Endothelial cell of umbilical vein (primary cell): ENCODE data around the gene PTPN9. TPM values are rescaled to one million over a fixed set of nuclear protein-coding genes. Genes with fewer than 3 reads are reported as not detected.
"Not testable (repeated sequence)": the region's sequence is repeated elsewhere in the genome, so short reads cannot be mapped to it uniquely, and the experiment has no call there.

Source experiments
- BruUV-seq: library from RNA; stranded (reverse); fragments of 400-500 nt; replicated peaks from 2 replicates; lab custom pipeline; 2021; lab: Mats Ljungman, UMichigan
- CTCF ChIA-PET: fragments of 300-600, 350-600 bp; sonication (Branson Sonifier 250); formaldehyde crosslinking; loops from one replicate; lab custom pipeline; 2021; ENCODE audit warnings: antibody characterized with exemption, inconsistent platforms; lab: Charles Lee
- POLR2A ChIA-PET: fragments of 300-600, 350-600 bp; sonication (Branson Sonifier 250); formaldehyde crosslinking; loops from one replicate; lab custom pipeline; 2021; ENCODE audit warnings: antibody characterized with exemption, inconsistent platforms; lab: Charles Lee
- DNase-seq: peaks from one replicate; pipeline ENCODE4 v3.0.0-alpha.2; 2011; ENCODE audit warnings: low read depth, low spot score
- FAIRE-seq: peaks from 2 replicates; lab custom pipeline; 2011; peaks lifted over from hg19 to GRCh38; lab: Jason Lieb, UNC
- H2AFZ ChIP-seq: 2 replicates; pipeline ENCODE4 v1.6.0; 2012; ENCODE audit warnings: low read depth, low read length, control low read depth, inconsistent platforms
- H3K27ac ChIP-seq: 2 replicates; pipeline ENCODE4 v1.5.1; 2011; ENCODE audit warnings: low read depth, mild to moderate bottlenecking, control low read depth, low read length, moderate library complexity; ENCODE audit not compliant: insufficient read depth
- H3K27me3 ChIP-seq, 2 experiments: 2 replicates each; pipeline versions ENCODE4 v1.6.0 to v1.6.1; 2011; ENCODE audit warnings: low read length in 2 of 2, mixed read lengths in 1 of 2; ENCODE audit not compliant: control insufficient read depth in 2 of 2, insufficient read depth in 2 of 2
- H3K36me3 ChIP-seq, 2 experiments: 2 replicates in 1 of 2; 3 replicates in 1 of 2; pipeline ENCODE4 v1.5.1; 2011; ENCODE audit warnings: low read length in 2 of 2, mild to moderate bottlenecking in 1 of 2, moderate library complexity in 1 of 2; ENCODE audit not compliant: control insufficient read depth in 2 of 2, insufficient read depth in 2 of 2; ENCODE audit errors: extremely low read depth in 1 of 2
- H3K4me1 ChIP-seq: 3 replicates; pipeline ENCODE4 v1.5.1; 2011; ENCODE audit warnings: mild to moderate bottlenecking, low read length; ENCODE audit not compliant: control insufficient read depth, insufficient read depth; ENCODE audit errors: extremely low read depth
- H3K4me2 ChIP-seq: 2 replicates; pipeline ENCODE4 v1.6.1; 2011; ENCODE audit warnings: low read length, control low read depth, mixed read lengths; ENCODE audit not compliant: insufficient read depth
- H3K4me3 ChIP-seq, 3 experiments: fragments of 200-600 bp in 1 of 3; sonication (generic), shearing (Covaris generic) in 1 of 3; replicated peaks in 1 of 3; 2 replicates each; pipeline ENCODE4 v1.5.1; 2011 to 2016; ENCODE audit warnings: control low read depth in 3 of 3, low read length in 3 of 3, mild to moderate bottlenecking in 2 of 3, inconsistent platforms in 1 of 3, low read depth in 1 of 3, moderate library complexity in 1 of 3; ENCODE audit not compliant: insufficient read depth in 1 of 3
- H3K79me2 ChIP-seq: 2 replicates; pipeline ENCODE4 v1.6.0; 2012; ENCODE audit warnings: low read length, inconsistent platforms; ENCODE audit not compliant: control insufficient read depth, insufficient read depth
- H3K9ac ChIP-seq: replicated peaks from 2 replicates; pipeline ENCODE3; 2011; ENCODE audit warnings: low read length, control low read depth; ENCODE audit not compliant: insufficient read depth; ENCODE audit errors: extremely low read depth
- H3K9me1 ChIP-seq: replicated peaks from 3 replicates; pipeline ENCODE4 v1.6.0; 2011; ENCODE audit warnings: mild to moderate bottlenecking, low read length; ENCODE audit not compliant: control insufficient read depth, insufficient read depth; ENCODE audit errors: extremely low read depth
- H3K9me3 ChIP-seq: replicated peaks from 2 replicates; pipeline ENCODE4 v1.5.1; 2012; ENCODE audit warnings: low read length, inconsistent platforms; ENCODE audit not compliant: control insufficient read depth, insufficient read depth
- H4K20me1 ChIP-seq: replicated peaks from 2 replicates; pipeline ENCODE3; 2011; ENCODE audit warnings: mild to moderate bottlenecking, low read length; ENCODE audit not compliant: control insufficient read depth, insufficient read depth; ENCODE audit errors: extremely low read depth
- EZH2 ChIP-seq: IDR thresholded peaks from 2 replicates; pipeline ENCODE4 v1.6.1; 2012; ENCODE audit warnings: borderline replicate concordance, low read depth, mild to moderate bottlenecking, moderate library complexity, low read length, inconsistent platforms; ENCODE audit not compliant: severe bottlenecking
- FOS ChIP-seq: IDR thresholded peaks from 2 replicates; pipeline ENCODE4 v1.6.1; 2011; ENCODE audit warnings: mild to moderate bottlenecking, low read length, moderate library complexity, borderline replicate concordance; ENCODE audit not compliant: insufficient read depth
- GATA2 ChIP-seq: IDR thresholded peaks from 2 replicates; pipeline ENCODE4 v1.7.0; 2011; ENCODE audit warnings: low read depth, mild to moderate bottlenecking, moderate library complexity, mixed read lengths, low read length; ENCODE audit not compliant: insufficient read length, insufficient read depth
- JUN ChIP-seq: IDR thresholded peaks from 2 replicates; pipeline ENCODE4 v1.6.1; 2011; ENCODE audit warnings: borderline replicate concordance, low read depth; ENCODE audit not compliant: insufficient read length, insufficient read depth
- MYC ChIP-seq: IDR thresholded peaks from one replicate; pipeline ENCODE4 v1.6.1; 2011; ENCODE audit warnings: mild to moderate bottlenecking, low read depth, low read length
- POLR2A ChIP-seq: IDR thresholded peaks from 2 replicates; pipeline ENCODE4 v1.6.1; 2012; ENCODE audit warnings: low read depth, mild to moderate bottlenecking, control low read depth, low read length
- POLR2AphosphoS5 ChIP-seq: IDR thresholded peaks from 2 replicates; pipeline ENCODE4 v1.6.1; 2012; ENCODE audit warnings: low read depth, mild to moderate bottlenecking, control low read depth, low read length, moderate library complexity; ENCODE audit not compliant: insufficient read depth
- dilution Hi-C: fragments of 300-500 bp; cut with MboI; formaldehyde crosslinking; loops from one replicate; pipeline ENCODE4 v1.15.0; 2019; ENCODE audit warnings: low sequenced_read_pairs; ENCODE audit not compliant: extremely low pct_ligation_motif_present
- intact Hi-C: fragments of 100-400 bp; cut with micrococcal nuclease; formaldehyde crosslinking; loops from one replicate; pipeline ENCODE4 v1.10.0; 2022
- polyA plus RNA-seq, 4 experiments: library from polyadenylated mRNA; depleted of rRNA in 3 of 4; stranded (reverse) in 3 of 4; unstranded in 1 of 4; fragments of >200 nt; gene quantifications; 2 replicates each; pipeline versions ENCODE4 v1.2.1 to v1.2.3, GENCODE V29; 2011 to 2012; ENCODE audit warnings: missing spikeins in 1 of 4
- total RNA-seq: library from RNA; stranded (reverse); gene quantifications from 2 replicates; pipeline ENCODE4 v1.2.3, GENCODE V29; 2021
- TF ChIP-seq, protein P1 (sequence below): IDR thresholded peaks from 2 replicates; pipeline ENCODE4 v1.6.1; 2011; ENCODE audit not compliant: insufficient read depth, insufficient read length
- TF ChIP-seq, protein P2 (sequence below), 2 donors: IDR thresholded peaks; 1 replicate in 1 of 2; 2 replicates in 1 of 2; pipeline ENCODE4 v1.5.1; 2011; ENCODE audit warnings: low read length in 2 of 2, mild to moderate bottlenecking in 2 of 2, moderate library complexity in 2 of 2, control low read depth in 1 of 2, inconsistent platforms in 1 of 2, low read depth in 1 of 2; ENCODE audit not compliant: insufficient read depth in 1 of 2; ENCODE audit errors: extremely low read depth in 1 of 2

Gene PTPN9
- total and polyA plus RNA-seq, 2 donors (not counting 3 experiments of a cell fraction or from before 2014, with no cell fraction given): 31.4 to 37.2 TPM

DNA sequence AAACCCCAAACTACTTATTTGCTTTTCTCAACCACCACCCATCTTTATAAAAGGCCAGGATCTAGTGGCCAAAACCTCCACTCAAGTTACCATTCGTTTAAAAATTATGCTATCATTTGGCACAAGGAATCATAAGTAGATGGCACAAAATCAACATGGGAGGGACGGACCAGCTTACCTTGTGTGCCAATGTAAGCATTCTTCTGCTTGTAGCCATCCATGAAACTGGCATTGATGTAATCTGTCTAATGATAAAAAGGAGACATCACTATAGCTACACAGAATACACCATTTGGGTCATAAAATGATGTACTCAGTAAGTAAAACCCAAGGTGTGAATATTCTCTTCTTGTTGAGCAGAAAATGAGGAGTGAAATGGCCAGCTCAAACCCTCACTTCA is 99.4 kb downstream of the PTPN9 start:
- H3K9me3 ChIP-seq: no peaks in the 10 kb centered on the region
- H4K20me1 ChIP-seq: no peaks in the 10 kb centered on the region
- dilution Hi-C loops: no loop called here
- TF ChIP-seq POLR2AphosphoS5 (no peak), JUN (no peak), FOS (no peak), EZH2 (no peak), POLR2A (no peak), MYC (no peak), GATA2 (no peak)
- TF ChIP-seq, protein P1, sequence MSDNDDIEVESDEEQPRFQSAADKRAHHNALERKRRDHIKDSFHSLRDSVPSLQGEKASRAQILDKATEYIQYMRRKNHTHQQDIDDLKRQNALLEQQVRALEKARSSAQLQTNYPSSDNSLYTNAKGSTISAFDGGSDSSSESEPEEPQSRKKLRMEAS: no peak
- TF ChIP-seq, protein P2, sequence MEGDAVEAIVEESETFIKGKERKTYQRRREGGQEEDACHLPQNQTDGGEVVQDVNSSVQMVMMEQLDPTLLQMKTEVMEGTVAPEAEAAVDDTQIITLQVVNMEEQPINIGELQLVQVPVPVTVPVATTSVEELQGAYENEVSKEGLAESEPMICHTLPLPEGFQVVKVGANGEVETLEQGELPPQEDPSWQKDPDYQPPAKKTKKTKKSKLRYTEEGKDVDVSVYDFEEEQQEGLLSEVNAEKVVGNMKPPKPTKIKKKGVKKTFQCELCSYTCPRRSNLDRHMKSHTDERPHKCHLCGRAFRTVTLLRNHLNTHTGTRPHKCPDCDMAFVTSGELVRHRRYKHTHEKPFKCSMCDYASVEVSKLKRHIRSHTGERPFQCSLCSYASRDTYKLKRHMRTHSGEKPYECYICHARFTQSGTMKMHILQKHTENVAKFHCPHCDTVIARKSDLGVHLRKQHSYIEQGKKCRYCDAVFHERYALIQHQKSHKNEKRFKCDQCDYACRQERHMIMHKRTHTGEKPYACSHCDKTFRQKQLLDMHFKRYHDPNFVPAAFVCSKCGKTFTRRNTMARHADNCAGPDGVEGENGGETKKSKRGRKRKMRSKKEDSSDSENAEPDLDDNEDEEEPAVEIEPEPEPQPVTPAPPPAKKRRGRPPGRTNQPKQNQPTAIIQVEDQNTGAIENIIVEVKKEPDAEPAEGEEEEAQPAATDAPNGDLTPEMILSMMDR (IDR thresholded peaks at IDR 0.05; ENCODE audit: extremely low read depth in 1 of 2, insufficient read depth in 1 of 2, low read depth in 1 of 2, low read length in 2 of 2): no peak
- no peaks in the 10 kb centered on the region for H3K27me3 ChIP-seq
- H3K27ac ChIP-seq: no peak overlapping the region
- ChIA-PET CTCF (interaction anchor here (1.2 kb wide), 2 partner anchors 22 to 24 kb away, joined by 3 to 4 read pairs; no protein-coding TSS in a partner anchor), POLR2A (no interaction called here)
- no peak overlapping the region for H3K4me2 ChIP-seq
- peaks cover 2 to 4% of the 10 kb centered on the region in 2 experiments for H3K36me3 ChIP-seq
- no TSS peak for BruUV-seq
- intact Hi-C loops: no loop called here
- DNase-seq (no peak), FAIRE-seq (no peak)
- H3K9me1 ChIP-seq: no peaks in the 10 kb centered on the region
- H3K4me1 ChIP-seq: peaks cover 19% of the 10 kb centered on the region
- H3K4me3 ChIP-seq: no peak overlapping the region
- H3K79me2 ChIP-seq: no peaks in the 10 kb centered on the region
- no peak overlapping the region for H3K9ac ChIP-seq
- H2AFZ ChIP-seq: no peak overlapping the region

DNA sequence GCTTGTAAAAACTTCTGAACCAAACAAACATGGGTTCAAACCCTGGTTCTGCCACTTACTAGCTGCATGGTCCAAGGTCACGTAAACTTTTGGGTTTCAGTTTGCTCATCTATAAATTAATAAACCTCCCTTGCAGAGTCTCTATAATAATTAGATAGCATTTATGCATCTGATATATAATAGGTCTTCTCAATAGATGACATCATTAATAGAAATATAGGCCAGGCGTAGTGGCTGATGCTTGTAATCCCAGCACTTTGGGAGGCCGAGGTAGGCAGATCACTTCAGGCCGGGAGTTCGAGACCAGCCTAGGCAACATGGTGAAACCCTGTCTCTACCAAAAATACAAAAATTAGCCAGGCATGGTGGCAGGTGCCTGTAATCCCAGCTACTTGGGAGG is 102.0 kb downstream of the PTPN9 start:
- H3K4me3 ChIP-seq, FAIRE-seq, H3K9me1 ChIP-seq, H3K79me2 ChIP-seq, H3K27ac ChIP-seq, H2AFZ ChIP-seq, CTCF ChIA-PET, DNase-seq, H3K9ac ChIP-seq, dilution Hi-C loops, BruUV-seq, H3K4me1 ChIP-seq, H3K9me3 ChIP-seq, H3K4me2 ChIP-seq, intact Hi-C loops, H3K27me3 ChIP-seq, POLR2A ChIA-PET, H4K20me1 ChIP-seq, H3K36me3 ChIP-seq: not testable (repeated sequence)
